Activated T-cell treated with anti-CD3 and anti-CD28 coated beads, Interleukin-2, amount 50 U/mL, for 24 hours (primary cell): ENCODE measurements around the gene TMEM184C.

Experiments
- DNase-seq: peaks from one replicate; pipeline ENCODE4 v3.0.0-alpha.2; 2020
- H3K27ac Mint-ChIP-seq: 2 replicates; pipeline ENCODE4 v1.8.0; 2020; ENCODE audit warnings: mild to moderate bottlenecking, mixed read lengths
- H3K27me3 Mint-ChIP-seq: 2 replicates; pipeline ENCODE4 v1.8.0; 2020; ENCODE audit warnings: mixed read lengths
- H3K36me3 Mint-ChIP-seq: 2 replicates; pipeline ENCODE4 v1.8.0; 2020; ENCODE audit warnings: low read depth, mixed read lengths
- H3K4me1 Mint-ChIP-seq: 2 replicates; pipeline ENCODE4 v1.8.0; 2020; ENCODE audit warnings: low read depth, mixed read lengths
- H3K4me3 Mint-ChIP-seq: 2 replicates; pipeline ENCODE4 v1.8.0; 2020; ENCODE audit warnings: mild to moderate bottlenecking, moderate library complexity, mixed read lengths
- H3K9me3 Mint-ChIP-seq: 2 replicates; pipeline ENCODE4 v1.8.0; 2020; ENCODE audit warnings: mixed read lengths

The TMEM184C gene

DNA sequence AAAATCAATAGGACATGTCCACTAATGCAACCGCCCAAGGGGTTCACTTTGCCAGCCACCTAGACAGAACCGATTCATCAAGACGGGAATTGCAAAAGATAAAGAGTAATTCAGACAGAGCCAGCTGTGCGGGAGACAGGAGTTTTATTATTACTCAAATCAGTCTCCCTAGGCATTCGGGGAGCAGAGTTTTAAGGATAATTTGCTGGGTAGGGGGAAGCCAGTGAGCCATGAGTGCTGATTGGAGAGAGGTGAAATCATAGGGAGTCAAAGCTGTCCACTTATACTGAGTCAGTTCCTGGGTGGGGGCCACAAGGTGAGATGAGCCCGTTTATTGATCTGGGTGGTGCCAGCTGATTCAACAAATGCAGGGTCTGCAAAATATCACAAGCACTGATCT lies 8.5 kb downstream of the TMEM184C start:
- no peak overlapping the region for H3K4me3 Mint-ChIP-seq
- H3K9me3 Mint-ChIP-seq, result no peaks in the 10 kb centered on the region
- H3K4me1 Mint-ChIP-seq, result peaks cover 21% of the 10 kb centered on the region
- DNase-seq, result no peak
- H3K27me3 Mint-ChIP-seq, result no peaks in the 10 kb centered on the region
- no peak overlapping the region for H3K27ac Mint-ChIP-seq
- peaks cover 84% of the 10 kb centered on the region for H3K36me3 Mint-ChIP-seq

DNA sequence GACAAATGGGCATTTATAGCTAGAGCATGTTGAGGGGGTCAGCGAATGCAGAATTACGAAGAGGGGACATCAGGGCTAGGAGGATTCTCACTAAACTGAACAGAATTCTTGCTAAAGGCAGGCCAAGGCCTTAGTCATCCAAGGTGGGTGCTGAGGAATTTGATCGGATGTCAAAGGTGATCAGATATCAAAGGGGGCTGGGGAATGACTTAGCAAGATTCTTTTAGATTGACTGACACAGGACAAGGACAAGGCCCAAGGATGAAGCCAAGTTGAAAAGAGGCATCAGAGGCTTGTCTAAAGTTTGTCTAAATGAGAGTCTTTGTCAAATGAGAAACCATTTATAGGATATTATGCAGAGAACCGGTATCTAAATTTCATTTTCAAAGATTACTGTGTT lies 9.7 kb downstream of the TMEM184C start:
- H3K27ac Mint-ChIP-seq, result peak overlapping the region; percentile 7
- H3K9me3 Mint-ChIP-seq, result no peaks in the 10 kb centered on the region
- no peak for DNase-seq
- no peak overlapping the region for H3K4me3 Mint-ChIP-seq
- peaks cover 13% of the 10 kb centered on the region for H3K4me1 Mint-ChIP-seq
- H3K27me3 Mint-ChIP-seq, result no peaks in the 10 kb centered on the region
- peaks cover 86% of the 10 kb centered on the region for H3K36me3 Mint-ChIP-seq

DNA sequence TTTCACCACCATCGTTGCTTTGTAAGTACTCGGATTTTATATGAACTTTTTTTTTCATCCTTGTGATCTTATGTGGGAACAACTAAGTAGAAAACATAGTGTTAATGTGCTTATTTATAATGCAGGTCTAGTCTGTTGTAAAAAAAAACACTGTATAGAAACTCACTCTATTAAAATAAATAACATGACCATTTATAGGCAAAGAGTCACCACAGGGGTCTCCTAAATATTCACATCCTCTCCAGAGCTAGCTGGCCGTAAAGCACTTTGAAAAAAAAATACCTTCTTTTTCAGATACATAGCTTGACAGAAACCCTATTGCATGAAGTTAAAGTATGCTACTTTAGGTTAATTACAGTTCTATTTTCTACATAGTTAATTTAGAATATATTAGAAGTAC lies 11.2 kb downstream of the TMEM184C start:
- no peak overlapping the region for H3K27ac Mint-ChIP-seq
- no peak overlapping the region for H3K4me3 Mint-ChIP-seq
- H3K9me3 Mint-ChIP-seq, result no peaks in the 10 kb centered on the region
- H3K27me3 Mint-ChIP-seq, result no peaks in the 10 kb centered on the region
- H3K4me1 Mint-ChIP-seq, result peaks cover 5% of the 10 kb centered on the region
- no peak for DNase-seq
- H3K36me3 Mint-ChIP-seq, result peaks cover 91% of the 10 kb centered on the region

DNA sequence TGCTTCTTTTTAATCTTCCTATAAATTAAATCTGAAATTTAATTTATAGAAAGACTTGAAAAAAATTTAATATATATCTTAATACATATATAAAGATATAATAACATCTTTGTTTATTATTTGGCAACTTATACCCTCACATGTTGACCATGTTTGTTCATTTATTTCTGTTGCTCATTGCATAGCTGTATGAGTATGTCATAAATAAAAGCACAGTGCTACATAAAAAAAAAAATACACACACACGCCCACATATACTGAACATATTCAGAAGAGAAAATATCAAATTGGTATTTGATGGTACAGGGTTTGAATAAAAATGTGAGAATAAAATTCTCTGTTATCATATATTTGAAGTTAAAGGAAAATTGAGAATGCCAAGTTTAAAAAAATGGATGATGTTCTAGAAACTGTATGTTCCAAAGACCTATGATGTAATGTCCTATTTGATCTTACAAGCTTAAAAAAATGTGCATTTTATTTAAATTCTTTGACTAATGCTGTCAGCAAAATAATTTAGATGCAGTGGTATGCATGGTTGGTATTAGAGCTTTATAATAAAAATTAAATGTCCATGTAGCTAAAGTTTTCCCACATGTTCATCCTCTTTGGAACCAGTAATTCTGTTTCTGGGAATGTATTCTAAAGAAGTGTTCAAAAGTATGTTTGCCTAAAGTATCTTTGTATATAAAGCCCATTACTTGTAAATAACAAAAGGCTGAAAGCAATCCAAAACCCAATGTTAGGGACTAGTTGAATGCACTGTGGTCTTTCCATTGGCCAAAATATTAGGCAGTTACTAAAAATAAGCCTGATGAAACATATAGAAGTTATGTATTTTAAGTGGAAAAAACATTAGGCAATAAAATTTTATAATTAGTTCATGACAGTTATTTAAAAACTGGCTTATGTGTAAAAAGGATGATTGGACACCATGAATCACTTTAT lies 12.9 kb downstream of the TMEM184C start:
- Mint-ChIP-seq H3K4me3 (no peak overlapping the region), H3K27ac (no peak overlapping the region), H3K27me3 (no peaks in the 10 kb centered on the region), H3K36me3 (peaks cover 94% of the 10 kb centered on the region), H3K9me3 (no peaks in the 10 kb centered on the region), H3K4me1 (peaks cover 4% of the 10 kb centered on the region)
- DNase-seq, result no peak

DNA sequence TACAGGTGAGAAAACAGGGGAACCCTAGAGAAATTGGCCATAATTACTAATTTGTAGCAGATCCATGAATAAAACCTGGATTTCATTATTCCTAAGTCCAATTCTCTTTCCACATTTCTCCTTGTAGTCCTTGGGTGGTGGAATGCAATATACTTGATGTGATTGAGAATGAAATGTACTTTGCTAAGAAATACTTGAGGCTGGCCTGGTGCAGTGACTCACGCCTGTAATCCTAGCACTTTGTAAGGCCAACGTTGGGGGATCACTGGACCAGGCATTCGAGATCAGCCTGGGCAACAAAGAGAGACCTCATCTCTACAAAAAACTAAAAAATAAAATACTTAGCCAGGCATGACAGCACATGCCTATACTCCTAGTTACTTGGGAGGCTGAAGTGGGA lies 15.9 kb downstream of the TMEM184C start:
- peaks cover 96% of the 10 kb centered on the region for H3K36me3 Mint-ChIP-seq
- H3K27me3 Mint-ChIP-seq, result no peaks in the 10 kb centered on the region
- H3K4me1 Mint-ChIP-seq, result peaks cover 4% of the 10 kb centered on the region
- H3K9me3 Mint-ChIP-seq, result peaks cover 3% of the 10 kb centered on the region
- H3K4me3 Mint-ChIP-seq, result no peak overlapping the region
- no peak for DNase-seq
- no peak overlapping the region for H3K27ac Mint-ChIP-seq

- peaks cover 95% of the 10 kb centered on the region for H3K36me3 Mint-ChIP-seq
- peaks cover 3% of the 10 kb centered on the region for H3K9me3 Mint-ChIP-seq
- no peak for DNase-seq
- H3K27me3 Mint-ChIP-seq, result no peaks in the 10 kb centered on the region
- H3K4me3 Mint-ChIP-seq, result no peak overlapping the region
- H3K27ac Mint-ChIP-seq, result no peak overlapping the region
- H3K4me1 Mint-ChIP-seq, result peaks cover 6% of the 10 kb centered on the region
Observed at GRCh38 chr4:147633643-147634042, 16.4 kb downstream of the TMEM184C start.

DNA sequence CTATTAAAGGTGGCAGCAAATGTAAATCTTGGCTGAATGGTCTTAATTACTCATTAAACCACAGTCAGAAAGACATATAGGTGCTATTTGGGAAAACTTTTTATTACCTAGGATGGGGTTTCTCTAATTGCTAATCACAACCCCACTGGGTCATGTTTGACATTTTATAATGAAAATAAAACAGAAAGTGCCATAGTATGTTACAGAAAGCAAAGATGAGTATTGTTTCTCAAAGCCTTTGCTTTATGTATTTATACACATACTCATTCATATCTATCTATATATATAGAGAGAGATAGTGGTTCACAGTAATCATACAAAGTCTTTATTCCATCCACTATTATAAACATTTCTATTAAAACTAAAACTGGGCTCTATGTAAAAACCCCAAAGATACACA lies 18.2 kb downstream of the TMEM184C start:
- peaks cover 18% of the 10 kb centered on the region for H3K4me1 Mint-ChIP-seq
- peaks cover 93% of the 10 kb centered on the region for H3K36me3 Mint-ChIP-seq
- no peak overlapping the region for H3K4me3 Mint-ChIP-seq
- H3K9me3 Mint-ChIP-seq, result peaks cover 3% of the 10 kb centered on the region
- no peaks in the 10 kb centered on the region for H3K27me3 Mint-ChIP-seq
- DNase-seq, result no peak
- no peak overlapping the region for H3K27ac Mint-ChIP-seq

GRCh38 chr4:147638365-147638764 lies 21.2 kb downstream of the TMEM184C start:
- no peaks in the 10 kb centered on the region for H3K27me3 Mint-ChIP-seq
- H3K27ac Mint-ChIP-seq, result no peak overlapping the region
- H3K36me3 Mint-ChIP-seq, result peaks cover 92% of the 10 kb centered on the region
- H3K4me3 Mint-ChIP-seq, result no peak overlapping the region
- no peak for DNase-seq
- H3K4me1 Mint-ChIP-seq, result peaks cover 22% of the 10 kb centered on the region
- H3K9me3 Mint-ChIP-seq, result peaks cover 3% of the 10 kb centered on the region

DNA sequence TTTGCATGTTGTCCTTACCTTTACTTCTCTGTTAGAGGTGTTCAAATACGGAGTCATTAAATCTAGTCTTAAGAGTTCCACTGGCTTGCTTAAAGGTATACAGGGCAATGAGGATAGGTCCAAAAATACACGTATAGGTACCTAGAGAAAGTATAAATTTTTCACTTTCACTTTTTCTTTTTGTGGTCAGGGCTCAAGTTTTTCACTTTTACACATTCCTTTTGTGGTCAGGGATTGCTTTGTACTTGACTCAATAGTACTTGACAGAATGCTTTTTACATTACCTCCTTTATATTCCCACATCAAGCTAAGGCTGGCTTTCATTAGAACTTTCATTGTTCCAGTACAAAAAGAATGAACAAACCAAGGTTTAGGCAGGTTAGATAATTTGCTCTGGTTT lies 21.7 kb downstream of the TMEM184C start:
- Mint-ChIP-seq H3K36me3 (peaks cover 91% of the 10 kb centered on the region), H3K4me3 (no peak overlapping the region), H3K4me1 (peaks cover 23% of the 10 kb centered on the region), H3K9me3 (peaks cover 3% of the 10 kb centered on the region), H3K27me3 (no peaks in the 10 kb centered on the region), H3K27ac (peak overlapping the region; percentile 66)
- no peak for DNase-seq

- Mint-ChIP-seq H3K9me3 (peaks cover 3% of the 10 kb centered on the region), H3K36me3 (peaks cover 87% of the 10 kb centered on the region), H3K4me1 (peaks cover 23% of the 10 kb centered on the region), H3K27ac (no peak overlapping the region), H3K27me3 (no peaks in the 10 kb centered on the region), H3K4me3 (no peak overlapping the region)
- no peak for DNase-seq
Observed at GRCh38 chr4:147639388-147639787, 22.2 kb downstream of the TMEM184C start.

DNA sequence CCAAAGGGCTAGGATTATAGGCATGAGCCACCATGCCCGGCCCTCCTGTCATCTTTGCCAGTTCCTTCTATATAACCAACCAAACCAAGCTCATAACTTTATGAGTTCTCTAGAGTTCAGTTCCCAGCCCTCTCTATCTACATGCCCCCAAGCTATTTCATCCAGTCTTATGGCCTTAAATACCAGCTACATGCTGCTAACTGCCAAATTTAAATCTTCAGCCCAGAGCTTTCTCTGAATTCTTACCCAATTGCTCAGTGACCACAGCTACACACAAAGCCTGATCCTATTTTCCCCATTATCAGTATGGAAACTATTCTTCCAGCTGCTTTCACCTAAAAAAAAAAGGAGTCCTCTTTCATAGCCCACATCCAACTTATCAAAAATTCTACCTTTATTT lies 23.1 kb downstream of the TMEM184C start:
- no peak overlapping the region for H3K27ac Mint-ChIP-seq
- DNase-seq, result no peak
- peaks cover 3% of the 10 kb centered on the region for H3K9me3 Mint-ChIP-seq
- no peaks in the 10 kb centered on the region for H3K27me3 Mint-ChIP-seq
- peaks cover 79% of the 10 kb centered on the region for H3K36me3 Mint-ChIP-seq
- no peak overlapping the region for H3K4me3 Mint-ChIP-seq
- H3K4me1 Mint-ChIP-seq, result peaks cover 26% of the 10 kb centered on the region

GRCh38 chr4:147643616-147644015 lies 26.4 kb downstream of the TMEM184C start:
- no peak overlapping the region for H3K4me3 Mint-ChIP-seq
- no peaks in the 10 kb centered on the region for H3K27me3 Mint-ChIP-seq
- no peaks in the 10 kb centered on the region for H3K9me3 Mint-ChIP-seq
- H3K36me3 Mint-ChIP-seq, result peaks cover 69% of the 10 kb centered on the region
- no peak overlapping the region for H3K27ac Mint-ChIP-seq
- H3K4me1 Mint-ChIP-seq, result peaks cover 44% of the 10 kb centered on the region
- DNase-seq, result no peak

DNA sequence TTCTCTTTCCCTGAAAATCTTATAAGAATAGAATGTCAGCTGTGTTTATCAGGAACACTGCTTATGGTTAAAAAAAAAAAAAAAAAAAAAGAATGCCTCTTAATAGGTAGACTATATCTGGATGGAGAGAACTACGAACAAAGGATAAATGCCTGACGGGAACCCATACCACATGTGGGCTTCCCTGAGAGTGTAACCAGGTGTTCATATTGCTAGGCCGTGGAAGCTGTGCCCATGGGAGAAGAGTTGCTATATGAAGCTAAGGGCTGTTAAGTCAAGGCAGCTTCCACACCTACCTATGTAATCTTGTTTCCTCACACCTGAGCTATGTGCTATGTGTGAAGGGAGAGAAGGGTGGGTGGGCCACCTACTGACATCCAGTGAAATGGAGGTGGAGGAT lies 27.3 kb downstream of the TMEM184C start:
- Mint-ChIP-seq H3K4me3 (no peak overlapping the region), H3K4me1 (peaks cover 41% of the 10 kb centered on the region), H3K27me3 (no peaks in the 10 kb centered on the region), H3K9me3 (no peaks in the 10 kb centered on the region), H3K27ac (no peak overlapping the region), H3K36me3 (peaks cover 69% of the 10 kb centered on the region)
- DNase-seq, result no peak

DNA sequence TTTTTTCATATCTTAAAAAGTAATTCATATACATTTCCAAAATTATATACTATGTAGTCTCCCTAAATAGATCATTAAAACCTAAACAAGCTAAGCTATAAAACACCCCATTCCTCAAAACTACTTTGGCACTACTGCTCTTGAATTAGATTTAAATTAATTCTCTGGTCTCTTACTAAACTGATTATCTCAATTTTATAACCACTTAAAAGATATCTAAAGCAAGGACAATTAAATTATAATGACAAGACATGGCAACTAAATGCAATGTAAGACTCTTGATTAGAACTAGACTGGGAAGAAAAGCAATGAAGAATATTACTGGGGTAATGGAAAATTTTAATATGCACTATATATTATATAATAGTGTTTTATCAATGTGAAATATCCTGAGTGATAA lies 27.9 kb downstream of the TMEM184C start:
- H3K4me3 Mint-ChIP-seq, result no peak overlapping the region
- peaks cover 70% of the 10 kb centered on the region for H3K36me3 Mint-ChIP-seq
- no peak for DNase-seq
- H3K9me3 Mint-ChIP-seq, result no peaks in the 10 kb centered on the region
- peaks cover 42% of the 10 kb centered on the region for H3K4me1 Mint-ChIP-seq
- no peak overlapping the region for H3K27ac Mint-ChIP-seq
- H3K27me3 Mint-ChIP-seq, result no peaks in the 10 kb centered on the region

DNA sequence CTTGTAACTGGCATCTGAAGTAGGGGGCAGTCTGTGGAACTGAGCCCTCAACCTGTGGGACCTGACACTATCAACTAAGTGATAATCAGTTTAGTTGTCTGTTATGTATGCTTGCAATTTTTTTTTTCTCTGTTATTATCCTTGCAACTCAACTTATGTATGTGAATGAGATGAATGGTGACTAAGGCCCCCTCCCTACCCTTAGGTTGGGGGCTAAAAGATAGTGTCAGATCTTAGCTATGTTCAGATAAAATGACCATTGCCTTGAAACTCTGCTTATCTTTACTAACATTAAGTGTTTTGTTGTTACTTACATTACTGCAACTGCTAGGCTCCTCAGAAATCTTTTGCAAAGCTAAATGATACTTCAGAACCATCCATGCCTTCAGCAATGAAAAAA lies 31.5 kb downstream of the TMEM184C start:
- Mint-ChIP-seq H3K27me3 (no peaks in the 10 kb centered on the region), H3K27ac (no peak overlapping the region), H3K4me1 (peaks cover 45% of the 10 kb centered on the region), H3K4me3 (no peak overlapping the region), H3K36me3 (peaks cover 66% of the 10 kb centered on the region), H3K9me3 (no peaks in the 10 kb centered on the region)
- DNase-seq, result no peak
